UCSD-AML1 (cell line): ENCODE results near the gene HBQ1.
"Not testable (repeated sequence)": the region's sequence is repeated elsewhere in the genome, so short reads cannot be mapped to it uniquely, and the experiment has no call there.

ENCODE experiments used
- DNase-seq: peaks from one replicate; lab custom pipeline; 2025; ENCODE audit not compliant: unreplicated experiment; lab: John Stamatoyannopoulos, UW

Gene HBQ1

GRCh38 chr16:200388-200787 lies 20.1 kb downstream of the HBQ1 start:
- no peak for DNase-seq

GRCh38 chr16:203246-203645 lies 23.0 kb downstream of the HBQ1 start:
- no peak for DNase-seq

GRCh38 chr16:204046-204445 lies 23.8 kb downstream of the HBQ1 start:
- DNase-seq = not testable (repeated sequence)

GRCh38 chr16:209359-209758 lies 29.1 kb downstream of the HBQ1 start:
- not testable (repeated sequence) for DNase-seq

GRCh38 chr16:211631-212180 lies 31.4 kb downstream of the HBQ1 start:
- not testable (repeated sequence) for DNase-seq

GRCh38 chr16:212999-213398 lies 32.7 kb downstream of the HBQ1 start:
- no peak for DNase-seq

- no peak for DNase-seq
Observed at GRCh38 chr16:220021-220420, 39.8 kb downstream of the HBQ1 start.

GRCh38 chr16:228151-228851 lies 48.0 kb downstream of the HBQ1 start:
- no peak for DNase-seq

- DNase-seq = peak; percentile 90
Observed at GRCh38 chr16:228852-229730, 48.8 kb downstream of the HBQ1 start, which contains the start of gene LUC7L. Gene LUC7L, minus strand, starts transcription at chr16:229449. Its CDS starts 110 bp downstream, at chr16:229339.

- DNase-seq = no peak
Observed at GRCh38 chr16:229731-230281, 49.5 kb downstream of the HBQ1 start.

GRCh38 chr16:230351-230750 lies 50.1 kb downstream of the HBQ1 start:
- not testable (repeated sequence) for DNase-seq
